SJSA1 (cell line): ENCODE results near the gene CGB2. TPM values are rescaled to one million over a fixed set of nuclear protein-coding genes. Genes with fewer than 3 reads are reported as not detected.
"Not testable (repeated sequence)": the region's sequence is repeated elsewhere in the genome, so short reads cannot be mapped to it uniquely, and the experiment has no call there.

Source experiments
- DNase-seq, 2 experiments: peaks; one replicate each; pipeline ENCODE4 v3.0.0-alpha.2; 2015 to 2020; ENCODE audit warnings: low spot score in 2 of 2, low read depth in 1 of 2
- H3K27ac ChIP-seq: fragments of 250-450 bp; sonication (Bioruptor Pico); 2 replicates; pipeline ENCODE4 v1.5.1; 2020; ENCODE audit warnings: mild to moderate bottlenecking, moderate library complexity
- H3K27me3 ChIP-seq: fragments of 250-450 bp; sonication (Bioruptor Pico); replicated peaks from 2 replicates; pipeline ENCODE4 v1.5.1; 2020; ENCODE audit warnings: mild to moderate bottlenecking, moderate library complexity
- H3K36me3 ChIP-seq: fragments of 250-450 bp; sonication (Bioruptor Pico); 2 replicates; pipeline ENCODE4 v1.5.1; 2020; ENCODE audit warnings: mild to moderate bottlenecking
- H3K4me1 ChIP-seq: fragments of 250-450 bp; sonication (Bioruptor Pico); replicated peaks from 2 replicates; pipeline ENCODE4 v1.6.1; 2021; ENCODE audit warnings: mild to moderate bottlenecking
- H3K4me3 ChIP-seq: fragments of 250-450 bp; sonication (Bioruptor Pico); 2 replicates; pipeline ENCODE4 v1.5.1; 2020; ENCODE audit warnings: mild to moderate bottlenecking
- H3K9me3 ChIP-seq: fragments of 250-450 bp; sonication (Bioruptor Pico); replicated peaks from 2 replicates; pipeline ENCODE4 v1.5.1; 2020; ENCODE audit warnings: mild to moderate bottlenecking
- total RNA-seq: library from RNA; depleted of rRNA; stranded (reverse); fragments of >200 nt; shearing (Covaris generic); gene quantifications from 2 replicates; pipeline ENCODE4 v1.2.3, GENCODE V29; 2014

The CGB2 gene
- total RNA-seq, 1 experiment from 2014 or later: not detected

- H3K9me3 ChIP-seq: 0 out of 2 replicates have a peak, but pooled peaks cover 3% of the 10 kb centered on the region
- no peaks in the 10 kb centered on the region for H3K27me3 ChIP-seq
- peaks cover 30% of the 10 kb centered on the region for H3K36me3 ChIP-seq
- DNase-seq: peak; percentile 70 to 84
- H3K4me1 ChIP-seq: peaks cover 20% of the 10 kb centered on the region
- no peak overlapping the region for H3K27ac ChIP-seq
- H3K4me3 ChIP-seq: peak overlapping the region; percentile 43
These were observed 13.9 kb upstream of the CGB2 start for GRCh38 chr19:49017666-49018351.

GRCh38 chr19:49018388-49019241 is 13.1 kb upstream of the CGB2 start:
- Histone ChIP-seq H3K4me3 (peak overlapping the region; percentile 43), H3K4me1 (peaks cover 20% of the 10 kb centered on the region)
- DNase-seq: peak in 1 of 2 experiments; percentile 55

GRCh38 chr19:49019242-49019932 is 12.3 kb upstream of the CGB2 start:
- Histone ChIP-seq H3K4me3 (peak overlapping the region; percentile 43), H3K36me3 (peaks cover 16% of the 10 kb centered on the region), H3K27me3 (no peaks in the 10 kb centered on the region), H3K9me3 (0 out of 2 replicates have a peak, but pooled peaks cover 3% of the 10 kb centered on the region), H3K27ac (no peak overlapping the region), H3K4me1 (peaks cover 20% of the 10 kb centered on the region)
- peak; percentile 43 to 70 for DNase-seq

More at GRCh38 chr19:49018388-49019241, 13.1 kb upstream of the CGB2 start:
- not testable (repeated sequence) for H3K9me3 ChIP-seq, H3K27me3 ChIP-seq, H3K27ac ChIP-seq
- peaks cover 24% of the 10 kb centered on the region for H3K36me3 ChIP-seq

- Histone ChIP-seq H3K4me1 (peaks cover 20% of the 10 kb centered on the region), H3K27ac (no peak overlapping the region), H3K27me3 (no peaks in the 10 kb centered on the region), H3K36me3 (peaks cover 7% of the 10 kb centered on the region), H3K4me3 (no peak overlapping the region), H3K9me3 (0 out of 2 replicates have a peak, but pooled peaks cover 3% of the 10 kb centered on the region)
- no peak for DNase-seq
These were observed 11.3 kb upstream of the CGB2 start for GRCh38 chr19:49020342-49020741.

- Histone ChIP-seq H3K4me3 (no peak overlapping the region), H3K36me3 (no peaks in the 10 kb centered on the region), H3K27ac (no peak overlapping the region), H3K4me1 (peaks cover 20% of the 10 kb centered on the region), H3K27me3 (no peaks in the 10 kb centered on the region), H3K9me3 (0 out of 2 replicates have a peak, but pooled peaks cover 3% of the 10 kb centered on the region)
- peak in 1 of 2 experiments; percentile 37 for DNase-seq
These were observed 10.5 kb upstream of the CGB2 start for GRCh38 chr19:49020931-49021895.

GRCh38 chr19:49022116-49022515 is 9.6 kb upstream of the CGB2 start:
- no peak overlapping the region for H3K4me3 ChIP-seq
- no peaks in the 10 kb centered on the region for H3K36me3 ChIP-seq
- no peak overlapping the region for H3K27ac ChIP-seq
- H3K9me3 ChIP-seq: 0 out of 2 replicates have a peak, but pooled peaks cover 3% of the 10 kb centered on the region
- no peak for DNase-seq
- no peaks in the 10 kb centered on the region for H3K27me3 ChIP-seq
- peaks cover 20% of the 10 kb centered on the region for H3K4me1 ChIP-seq

GRCh38 chr19:49024233-49024632 is 7.5 kb upstream of the CGB2 start, which contains the start of gene CGB3:
CGB3 (minus strand) TSS chr19:49024333; CDS start chr19:49023971, 362 bp downstream.
- not testable (repeated sequence) for H3K9me3 ChIP-seq, H3K36me3 ChIP-seq, H3K27ac ChIP-seq, H3K4me3 ChIP-seq, H3K4me1 ChIP-seq, H3K27me3 ChIP-seq, DNase-seq

- H3K9me3 ChIP-seq, H3K4me1 ChIP-seq, DNase-seq, H3K4me3 ChIP-seq, H3K27ac ChIP-seq, H3K27me3 ChIP-seq, H3K36me3 ChIP-seq: not testable (repeated sequence)
These were observed 6.6 kb upstream of the CGB2 start for GRCh38 chr19:49025088-49025487.

GRCh38 chr19:49025599-49025998 is 6.1 kb upstream of the CGB2 start:
- H3K4me1 ChIP-seq, H3K9me3 ChIP-seq, H3K27ac ChIP-seq, H3K4me3 ChIP-seq, H3K36me3 ChIP-seq, DNase-seq, H3K27me3 ChIP-seq: not testable (repeated sequence)

- not testable (repeated sequence) for H3K27ac ChIP-seq, DNase-seq, H3K4me1 ChIP-seq, H3K9me3 ChIP-seq, H3K27me3 ChIP-seq, H3K36me3 ChIP-seq, H3K4me3 ChIP-seq
These were observed 3.0 kb upstream of the CGB2 start for GRCh38 chr19:49028686-49029085.

- H3K36me3 ChIP-seq, H3K4me1 ChIP-seq, H3K27me3 ChIP-seq, H3K9me3 ChIP-seq, H3K4me3 ChIP-seq, DNase-seq, H3K27ac ChIP-seq: not testable (repeated sequence)
These were observed 1.9 kb upstream of the CGB2 start for GRCh38 chr19:49029749-49030148.

- H3K9me3 ChIP-seq, H3K27me3 ChIP-seq, H3K27ac ChIP-seq, H3K4me1 ChIP-seq, H3K4me3 ChIP-seq, DNase-seq, H3K36me3 ChIP-seq: not testable (repeated sequence)
These were observed 1.4 kb upstream of the CGB2 start for GRCh38 chr19:49030323-49030722.

- not testable (repeated sequence) for H3K36me3 ChIP-seq, H3K9me3 ChIP-seq, DNase-seq, H3K27me3 ChIP-seq, H3K27ac ChIP-seq, H3K4me3 ChIP-seq
- H3K4me1 ChIP-seq: peaks cover 16% of the 10 kb centered on the region
These were observed 5.1 kb downstream of the CGB2 start, which contains the start of gene CGB1 for GRCh38 chr19:49036815-49037214. CGB1 (minus strand) TSS chr19:49036895; CDS start chr19:49036711, 184 bp downstream.
